PC-9 (cell line): ENCODE measurements around the gene NKX1-2. TPM values are rescaled to one million over a fixed set of nuclear protein-coding genes. Genes with fewer than 3 reads are reported as not detected.

Experiments
- BruUV-seq: library from RNA; stranded (reverse); fragments of 400-500 nt; replicated peaks from 2 replicates; lab custom pipeline; 2021; lab: Mats Ljungman, UMichigan
- CTCF ChIA-PET: fragments of 300-600 bp; sonication (Branson Sonifier 250); formaldehyde crosslinking; loops from one replicate; lab custom pipeline; 2022; ENCODE audit warnings: antibody characterized with exemption; lab: Charles Lee
- POLR2A ChIA-PET: fragments of 300-600 bp; sonication (Branson Sonifier 250); formaldehyde crosslinking; loops from one replicate; lab custom pipeline; 2022; ENCODE audit warnings: antibody characterized with exemption; ENCODE audit not compliant: unreplicated experiment; lab: Charles Lee
- DNase-seq, 2 experiments: peaks; one replicate each; pipeline versions ENCODE4 v3.0.0 to v3.0.0-alpha.2; 2015 to 2022; ENCODE audit warnings: mixed read lengths in 1 of 2
- H2AFZ ChIP-seq: fragments of 200-600 bp; sonication (generic); 2 replicates; pipeline ENCODE4 v1.8.1; 2017; ENCODE audit warnings: antibody characterized with exemption
- H3F3A ChIP-seq: fragments of 200-600 bp; sonication (generic); 2 replicates; pipeline ENCODE4 v1.8.1; 2017; ENCODE audit warnings: antibody characterized with exemption, mild to moderate bottlenecking, low read depth; ENCODE audit not compliant: insufficient read depth
- H3K27ac ChIP-seq: fragments of 200-600 bp; sonication (generic); 2 replicates; pipeline ENCODE4 v1.6.1; 2016; ENCODE audit warnings: mixed run types
- H3K27me3 ChIP-seq: fragments of 200-600 bp; sonication (generic); 2 replicates; pipeline ENCODE4 v1.6.1; 2016; ENCODE audit warnings: low read depth, mixed run types; ENCODE audit not compliant: insufficient read depth
- H3K36me3 ChIP-seq: fragments of 200-600 bp; sonication (generic); 2 replicates; pipeline ENCODE4 v1.6.1; 2016; ENCODE audit warnings: low read depth, mixed run types
- H3K4me1 ChIP-seq: fragments of 200-600 bp; sonication (generic); replicated peaks from 2 replicates; pipeline ENCODE4 v1.6.1; 2016; ENCODE audit warnings: mixed run types; ENCODE audit not compliant: insufficient read depth
- H3K4me2 ChIP-seq: fragments of 200-600 bp; sonication (generic); 2 replicates; pipeline ENCODE4 v1.6.1; 2017; ENCODE audit warnings: mixed run types
- H3K4me3 ChIP-seq: fragments of 200-600 bp; sonication (generic); 2 replicates; pipeline ENCODE4 v1.6.1; 2016; ENCODE audit warnings: mixed run types
- H3K79me2 ChIP-seq: fragments of 200-600 bp; sonication (generic); 2 replicates; pipeline ENCODE4 v1.6.1; 2017; ENCODE audit warnings: low read depth, mixed run types
- H3K9me2 ChIP-seq: fragments of 200-600 bp; sonication (generic); 2 replicates; pipeline ENCODE4 v1.8.1; 2017; ENCODE audit warnings: mild to moderate bottlenecking; ENCODE audit not compliant: insufficient read depth
- H3K9me3 ChIP-seq: fragments of 200-600 bp; sonication (generic); 2 replicates; pipeline ENCODE4 v1.8.1; 2016; ENCODE audit warnings: low read depth; ENCODE audit not compliant: insufficient read depth
- H4K20me1 ChIP-seq: fragments of 200-600 bp; sonication (generic); 2 replicates; pipeline ENCODE4 v1.8.1; 2017; ENCODE audit not compliant: insufficient read depth
- EZH2 ChIP-seq: fragments of 200-600 bp; sonication (generic); IDR thresholded peaks from 2 replicates; pipeline ENCODE4 v1.8.0; 2017; ENCODE audit warnings: antibody characterized with exemption, low read depth
- intact Hi-C: fragments of 100-400 bp; cut with micrococcal nuclease; formaldehyde crosslinking; loops from one replicate; pipeline ENCODE4 v1.10.0; 2022; ENCODE audit not compliant: unreplicated experiment
- total RNA-seq: library from RNA; stranded (reverse); gene quantifications from 2 replicates; pipeline ENCODE4 v1.2.3, GENCODE V29; 2021
- TF ChIP-seq, protein P1 (sequence below): fragments of 200-600 bp; sonication (generic); conservative IDR thresholded peaks from 2 replicates; pipeline ENCODE4 v1.6.1; 2017; ENCODE audit warnings: mixed run types, antibody characterized with exemption, mild to moderate bottlenecking, moderate library complexity

NKX1-2 gene
- total RNA-seq, 1 experiment from 2014 or later, result 2.9 TPM

DNA sequence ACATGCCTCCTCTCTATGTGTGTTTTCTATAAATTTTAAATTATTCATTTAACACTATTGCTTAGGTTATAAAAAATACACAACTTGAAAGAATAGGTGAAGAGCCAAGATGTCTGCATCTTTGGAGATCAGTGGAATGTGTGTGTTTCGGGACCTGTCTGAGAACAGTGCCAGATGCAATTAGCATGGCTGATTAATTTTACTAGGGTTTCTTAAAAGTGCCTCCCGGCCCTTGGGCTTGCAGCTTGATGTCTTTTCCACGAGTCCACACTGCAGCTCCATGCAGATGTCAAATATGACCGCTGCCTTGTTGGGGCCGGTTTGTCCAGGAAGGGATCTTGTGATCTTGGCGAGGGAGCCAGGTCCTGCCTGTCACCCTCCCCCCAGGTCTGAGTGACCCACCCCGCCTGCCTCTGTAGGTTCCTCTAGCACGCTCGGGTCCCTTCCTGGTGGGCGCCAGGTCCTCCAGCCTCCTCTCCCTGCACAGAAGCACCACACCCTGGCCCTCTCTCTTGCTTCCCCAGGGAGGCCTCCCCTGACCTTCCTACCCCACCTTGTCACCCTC is 32.5 kb upstream of the NKX1-2 start:
- Histone ChIP-seq H3K9me2 (no peaks in the 10 kb centered on the region), H3K79me2 (no peaks in the 10 kb centered on the region), H3K36me3 (no peaks in the 10 kb centered on the region), H2AFZ (no peak overlapping the region), H4K20me1 (no peaks in the 10 kb centered on the region), H3F3A (no peaks in the 10 kb centered on the region), H3K4me2 (no peak overlapping the region), H3K4me3 (no peak overlapping the region), H3K4me1 (no peaks in the 10 kb centered on the region), H3K27ac (no peak overlapping the region), H3K9me3 (no peaks in the 10 kb centered on the region), H3K27me3 (no peaks in the 10 kb centered on the region)
- POLR2A ChIA-PET, result no interaction called here
- CTCF ChIA-PET, result no interaction called here
- DNase-seq, result no peak
- intact Hi-C loops, result no loop called here
- BruUV-seq, result no TSS peak
- TF ChIP-seq EZH2, result no peak
- TF ChIP-seq, protein P1, sequence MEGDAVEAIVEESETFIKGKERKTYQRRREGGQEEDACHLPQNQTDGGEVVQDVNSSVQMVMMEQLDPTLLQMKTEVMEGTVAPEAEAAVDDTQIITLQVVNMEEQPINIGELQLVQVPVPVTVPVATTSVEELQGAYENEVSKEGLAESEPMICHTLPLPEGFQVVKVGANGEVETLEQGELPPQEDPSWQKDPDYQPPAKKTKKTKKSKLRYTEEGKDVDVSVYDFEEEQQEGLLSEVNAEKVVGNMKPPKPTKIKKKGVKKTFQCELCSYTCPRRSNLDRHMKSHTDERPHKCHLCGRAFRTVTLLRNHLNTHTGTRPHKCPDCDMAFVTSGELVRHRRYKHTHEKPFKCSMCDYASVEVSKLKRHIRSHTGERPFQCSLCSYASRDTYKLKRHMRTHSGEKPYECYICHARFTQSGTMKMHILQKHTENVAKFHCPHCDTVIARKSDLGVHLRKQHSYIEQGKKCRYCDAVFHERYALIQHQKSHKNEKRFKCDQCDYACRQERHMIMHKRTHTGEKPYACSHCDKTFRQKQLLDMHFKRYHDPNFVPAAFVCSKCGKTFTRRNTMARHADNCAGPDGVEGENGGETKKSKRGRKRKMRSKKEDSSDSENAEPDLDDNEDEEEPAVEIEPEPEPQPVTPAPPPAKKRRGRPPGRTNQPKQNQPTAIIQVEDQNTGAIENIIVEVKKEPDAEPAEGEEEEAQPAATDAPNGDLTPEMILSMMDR, result no peak

DNA sequence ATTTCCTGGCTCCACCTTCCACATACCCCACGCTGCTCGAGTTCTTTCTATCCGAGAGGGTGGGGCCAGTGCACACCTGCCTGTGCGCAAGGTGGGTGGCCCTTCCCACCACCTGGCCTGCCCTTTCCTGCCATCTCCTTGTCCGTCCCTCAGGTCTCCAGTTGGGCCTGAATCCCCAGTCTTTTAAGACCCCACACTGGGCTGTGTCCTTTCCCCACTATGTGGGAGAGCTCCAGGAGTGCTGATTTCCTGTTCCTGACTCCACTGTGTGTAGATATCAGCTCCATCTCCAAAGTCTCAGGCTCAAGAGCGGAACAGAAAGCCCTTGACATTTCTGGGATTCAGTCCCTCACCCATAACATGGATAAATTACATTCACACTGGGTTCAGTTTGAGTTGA is 31.9 kb upstream of the NKX1-2 start:
- Histone ChIP-seq H2AFZ (no peak overlapping the region), H3K9me3 (no peaks in the 10 kb centered on the region), H3K4me1 (no peaks in the 10 kb centered on the region), H3K79me2 (no peaks in the 10 kb centered on the region), H3K27me3 (no peaks in the 10 kb centered on the region), H3K9me2 (no peaks in the 10 kb centered on the region), H3K27ac (no peak overlapping the region), H3K36me3 (no peaks in the 10 kb centered on the region), H4K20me1 (no peaks in the 10 kb centered on the region), H3K4me2 (no peak overlapping the region), H3F3A (no peaks in the 10 kb centered on the region), H3K4me3 (no peak overlapping the region)
- TF ChIP-seq EZH2, result no peak
- BruUV-seq, result no TSS peak
- POLR2A ChIA-PET, result no interaction called here
- no peak for DNase-seq
- intact Hi-C loops, result no loop called here
- CTCF ChIA-PET, result no interaction called here

DNA sequence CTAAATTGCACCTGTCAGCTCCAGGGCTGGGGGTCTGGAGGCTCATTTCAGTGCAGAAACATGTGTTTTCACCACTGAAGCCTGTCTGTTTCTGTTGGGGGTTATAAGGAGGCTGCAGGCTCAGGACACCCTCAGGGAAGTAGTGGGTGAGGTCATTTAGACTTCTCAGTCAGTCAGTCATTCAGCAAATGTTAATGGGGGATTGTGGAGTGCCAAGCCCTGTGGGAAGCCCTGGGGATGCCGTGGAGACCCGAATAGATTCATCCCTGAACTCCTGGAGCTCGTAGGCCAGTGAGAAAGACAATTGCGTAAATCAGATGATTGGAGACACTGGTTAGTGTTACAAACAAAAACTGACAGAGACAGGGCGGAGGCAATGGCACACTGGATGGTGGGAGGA is 31.0 kb upstream of the NKX1-2 start:
- no peaks in the 10 kb centered on the region for H3K27me3 ChIP-seq
- H4K20me1 ChIP-seq, result no peaks in the 10 kb centered on the region
- BruUV-seq, result no TSS peak
- intact Hi-C loops, result no loop called here
- H3K79me2 ChIP-seq, result no peaks in the 10 kb centered on the region
- no peak overlapping the region for H3K4me3 ChIP-seq
- H3K9me3 ChIP-seq, result no peaks in the 10 kb centered on the region
- TF ChIP-seq EZH2, result no peak
- TF ChIP-seq, protein P1, result no peak
- H3K9me2 ChIP-seq, result no peaks in the 10 kb centered on the region
- DNase-seq, result no peak
- H3K36me3 ChIP-seq, result no peaks in the 10 kb centered on the region
- H3F3A ChIP-seq, result no peaks in the 10 kb centered on the region
- CTCF ChIA-PET, result no interaction called here
- no peak overlapping the region for H2AFZ ChIP-seq
- POLR2A ChIA-PET, result no interaction called here
- no peaks in the 10 kb centered on the region for H3K4me1 ChIP-seq
- no peak overlapping the region for H3K27ac ChIP-seq
- H3K4me2 ChIP-seq, result no peak overlapping the region

DNA sequence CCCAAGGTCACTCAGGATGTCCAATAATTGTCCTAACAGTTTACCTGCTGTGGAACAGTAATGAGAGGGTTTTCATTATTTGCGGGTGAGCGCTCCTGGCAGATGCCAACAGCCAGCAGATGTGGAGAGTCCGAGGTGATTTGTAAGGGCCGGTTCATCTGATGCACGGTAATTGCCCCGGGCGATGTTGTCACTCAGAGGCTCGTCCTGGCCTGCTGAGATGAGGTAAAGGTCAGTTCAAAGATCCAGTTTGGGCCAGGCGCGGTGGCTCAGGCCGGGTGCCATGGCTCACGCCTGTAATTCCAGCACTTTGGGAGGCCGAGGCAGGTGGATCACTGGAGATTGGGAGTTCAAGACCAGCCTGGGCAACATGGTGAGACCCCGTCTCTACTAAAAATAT is 28.7 kb upstream of the NKX1-2 start:
- CTCF ChIA-PET, result no interaction called here
- no peak for DNase-seq
- Histone ChIP-seq H3K79me2 (no peaks in the 10 kb centered on the region), H2AFZ (no peak overlapping the region), H3K36me3 (no peaks in the 10 kb centered on the region), H3K4me1 (no peaks in the 10 kb centered on the region), H3K4me2 (no peak overlapping the region), H3K27ac (no peak overlapping the region), H4K20me1 (no peaks in the 10 kb centered on the region), H3F3A (no peaks in the 10 kb centered on the region), H3K9me3 (no peaks in the 10 kb centered on the region), H3K4me3 (no peak overlapping the region), H3K27me3 (no peaks in the 10 kb centered on the region), H3K9me2 (no peaks in the 10 kb centered on the region)
- TF ChIP-seq, protein P1, result no peak
- TF ChIP-seq EZH2, result no peak
- intact Hi-C loops, result no loop called here
- POLR2A ChIA-PET, result no interaction called here
- BruUV-seq, result no TSS peak
